GM10248 (cell line): Measurements from ENCODE around the gene MEA1.

Experiments used
- CTCF ChIA-PET: fragments of 300-600 bp; sonication (Branson Sonifier 250); formaldehyde crosslinking; extraction: SDS; loops from one replicate; lab custom pipeline; 2021; ENCODE audit warnings: antibody characterized with exemption; lab: Yijun Ruan, JAX
- POLR2A ChIA-PET: fragments of 350-650 bp; sonication (Branson Sonifier 250); formaldehyde crosslinking; extraction: SDS; loops from one replicate; lab custom pipeline; 2020; ENCODE audit warnings: antibody characterized with exemption; lab: Yijun Ruan, JAX
- DNase-seq: peaks from one replicate; pipeline ENCODE4 v3.0.0; 2012; ENCODE audit errors: extremely low spot score
- CTCF ChIP-seq: IDR thresholded peaks from 2 replicates; pipeline ENCODE4 v1.5.1; 2012; ENCODE audit warnings: mild to moderate bottlenecking, low read depth; ENCODE audit errors: extremely low read depth, missing control alignments, control extremely low read depth

The MEA1 gene

GRCh38 chr6:42989923-42990322 lies 23.8 kb downstream of the MEA1 start:
- CTCF ChIA-PET: interaction anchor here (2.9 kb wide), 1 partner anchor 21 kb away, joined by 6 read pairs; no protein-coding TSS in a partner anchor
- no peak for DNase-seq
- TF ChIP-seq CTCF: no peak
- POLR2A ChIA-PET: no interaction called here

GRCh38 chr6:42988486-42989020 lies 25.2 kb downstream of the MEA1 start:
- CTCF ChIA-PET: interaction anchor here (1.1 to 2.9 kb wide), 5 partner anchors 9 to 155 kb away, joined by 3 to 6 read pairs (median 4); partner anchors contain the start of gene PEX6
- TF ChIP-seq CTCF: no peak
- no peak for DNase-seq
- POLR2A ChIA-PET: no interaction called here

GRCh38 chr6:42987533-42988451 lies 26.0 kb downstream of the MEA1 start:
- ChIA-PET POLR2A (no interaction called here), CTCF (interaction anchor here (1.1 to 2.9 kb wide), 5 partner anchors 9 to 156 kb away, joined by 3 to 6 read pairs (median 4); partner anchors contain the start of gene PEX6)
- DNase-seq: no peak
- no peak for TF ChIP-seq CTCF

GRCh38 chr6:42984924-42985475 lies 28.7 kb downstream of the MEA1 start:
- ChIA-PET CTCF (interaction anchor here (0.8 to 1.8 kb wide), 4 partner anchors 9 to 29 kb away, joined by 3 to 6 read pairs (median 5); partner anchors contain the start of gene KLHDC3), POLR2A (interaction anchor here (1.5 kb wide), 1 partner anchor 55 kb away, joined by 11 read pairs; the partner anchor contains the start of gene CNPY3)
- DNase-seq: no peak
- TF ChIP-seq CTCF: no peak

GRCh38 chr6:42984001-42984923 lies 29.5 kb downstream of the MEA1 start, which contains the start of gene PPP2R5D:
Gene PPP2R5D (plus strand): TSS chr6:42984570. CDS start chr6:42984678, 108 bp downstream.
- no peak for TF ChIP-seq CTCF
- peak; percentile 97 for DNase-seq
- POLR2A ChIA-PET: interaction anchor here (0.6 to 1.5 kb wide), 10 partner anchors 12 to 1196 kb away, joined by 3 to 11 read pairs (median 4); partner anchors contain the start of gene CNPY3
- CTCF ChIA-PET: interaction anchor here (0.7 to 1.8 kb wide), 7 partner anchors 10 to 37 kb away, joined by 3 to 6 read pairs (median 4); partner anchors contain the start of genes KLHDC3 and RRP36
